HepG2 (cell line): ENCODE data around the gene PMS1. TPM values are rescaled to one million over a fixed set of nuclear protein-coding genes. Genes with fewer than 3 reads are reported as not detected.

Source experiments
- ZMAT3 ChIP-seq: sonication (generic); formaldehyde crosslinking; conservative IDR thresholded peaks from 2 replicates; pipeline ENCODE4 v1.7.0; 2021; ENCODE audit warnings: missing genetic modification reagents
- ZNF17 ChIP-seq: sonication (generic); formaldehyde crosslinking; IDR thresholded peaks from 2 replicates; pipeline ENCODE4 v1.5.0; 2020; ENCODE audit warnings: mild to moderate bottlenecking, missing genetic modification reagents
- ZNF547 ChIP-seq: sonication (generic); formaldehyde crosslinking; IDR thresholded peaks from 2 replicates; pipeline ENCODE4 v1.5.1; 2020; ENCODE audit warnings: mild to moderate bottlenecking, missing genetic modification reagents
- polyA plus RNA-seq, 8 experiments: library from polyadenylated mRNA; depleted of rRNA in 3 of 8; stranded (reverse) in 7 of 8; unstranded in 1 of 8; fragments of >200 nt; fragmentation: Illumina TruSeq in 4 of 8; extraction: Trizol in 4 of 8; gene quantifications; 2 replicates each; pipeline versions ENCODE4 v1.2.1 to v1.2.3, GENCODE V29; 2011 to 2016; ENCODE audit warnings: low read depth in 4 of 8, missing spikeins in 1 of 8, mixed read lengths in 1 of 8; ENCODE audit not compliant: insufficient read depth in 1 of 8
- total RNA-seq, 5 experiments: library from RNA; depleted of rRNA; stranded (reverse); fragments of >200 nt; fragmentation: Illumina TruSeq; extraction: Trizol; gene quantifications; 2 replicates each; pipeline ENCODE4 v1.2.3, GENCODE V29; 2016; ENCODE audit warnings: low read depth in 1 of 5
- TF ChIP-seq, protein P1 (sequence below): sonication (generic); formaldehyde crosslinking; IDR thresholded peaks from 2 replicates; pipeline ENCODE4 v1.4.0; 2020; ENCODE audit warnings: mild to moderate bottlenecking, missing genetic modification reagents
- TF ChIP-seq, protein P2 (sequence below): sonication (generic); formaldehyde crosslinking; IDR thresholded peaks from 2 replicates; pipeline ENCODE4 v1.5.1; 2020; ENCODE audit warnings: mild to moderate bottlenecking, missing genetic modification reagents, borderline replicate concordance

The PMS1 gene
- total and polyA plus RNA-seq, 2 of the 13 experiments (the other 11 are each of a cell fraction or from before 2014, with no cell fraction given), result 14.6 to 39.9 TPM

- TF ChIP-seq, protein P1, sequence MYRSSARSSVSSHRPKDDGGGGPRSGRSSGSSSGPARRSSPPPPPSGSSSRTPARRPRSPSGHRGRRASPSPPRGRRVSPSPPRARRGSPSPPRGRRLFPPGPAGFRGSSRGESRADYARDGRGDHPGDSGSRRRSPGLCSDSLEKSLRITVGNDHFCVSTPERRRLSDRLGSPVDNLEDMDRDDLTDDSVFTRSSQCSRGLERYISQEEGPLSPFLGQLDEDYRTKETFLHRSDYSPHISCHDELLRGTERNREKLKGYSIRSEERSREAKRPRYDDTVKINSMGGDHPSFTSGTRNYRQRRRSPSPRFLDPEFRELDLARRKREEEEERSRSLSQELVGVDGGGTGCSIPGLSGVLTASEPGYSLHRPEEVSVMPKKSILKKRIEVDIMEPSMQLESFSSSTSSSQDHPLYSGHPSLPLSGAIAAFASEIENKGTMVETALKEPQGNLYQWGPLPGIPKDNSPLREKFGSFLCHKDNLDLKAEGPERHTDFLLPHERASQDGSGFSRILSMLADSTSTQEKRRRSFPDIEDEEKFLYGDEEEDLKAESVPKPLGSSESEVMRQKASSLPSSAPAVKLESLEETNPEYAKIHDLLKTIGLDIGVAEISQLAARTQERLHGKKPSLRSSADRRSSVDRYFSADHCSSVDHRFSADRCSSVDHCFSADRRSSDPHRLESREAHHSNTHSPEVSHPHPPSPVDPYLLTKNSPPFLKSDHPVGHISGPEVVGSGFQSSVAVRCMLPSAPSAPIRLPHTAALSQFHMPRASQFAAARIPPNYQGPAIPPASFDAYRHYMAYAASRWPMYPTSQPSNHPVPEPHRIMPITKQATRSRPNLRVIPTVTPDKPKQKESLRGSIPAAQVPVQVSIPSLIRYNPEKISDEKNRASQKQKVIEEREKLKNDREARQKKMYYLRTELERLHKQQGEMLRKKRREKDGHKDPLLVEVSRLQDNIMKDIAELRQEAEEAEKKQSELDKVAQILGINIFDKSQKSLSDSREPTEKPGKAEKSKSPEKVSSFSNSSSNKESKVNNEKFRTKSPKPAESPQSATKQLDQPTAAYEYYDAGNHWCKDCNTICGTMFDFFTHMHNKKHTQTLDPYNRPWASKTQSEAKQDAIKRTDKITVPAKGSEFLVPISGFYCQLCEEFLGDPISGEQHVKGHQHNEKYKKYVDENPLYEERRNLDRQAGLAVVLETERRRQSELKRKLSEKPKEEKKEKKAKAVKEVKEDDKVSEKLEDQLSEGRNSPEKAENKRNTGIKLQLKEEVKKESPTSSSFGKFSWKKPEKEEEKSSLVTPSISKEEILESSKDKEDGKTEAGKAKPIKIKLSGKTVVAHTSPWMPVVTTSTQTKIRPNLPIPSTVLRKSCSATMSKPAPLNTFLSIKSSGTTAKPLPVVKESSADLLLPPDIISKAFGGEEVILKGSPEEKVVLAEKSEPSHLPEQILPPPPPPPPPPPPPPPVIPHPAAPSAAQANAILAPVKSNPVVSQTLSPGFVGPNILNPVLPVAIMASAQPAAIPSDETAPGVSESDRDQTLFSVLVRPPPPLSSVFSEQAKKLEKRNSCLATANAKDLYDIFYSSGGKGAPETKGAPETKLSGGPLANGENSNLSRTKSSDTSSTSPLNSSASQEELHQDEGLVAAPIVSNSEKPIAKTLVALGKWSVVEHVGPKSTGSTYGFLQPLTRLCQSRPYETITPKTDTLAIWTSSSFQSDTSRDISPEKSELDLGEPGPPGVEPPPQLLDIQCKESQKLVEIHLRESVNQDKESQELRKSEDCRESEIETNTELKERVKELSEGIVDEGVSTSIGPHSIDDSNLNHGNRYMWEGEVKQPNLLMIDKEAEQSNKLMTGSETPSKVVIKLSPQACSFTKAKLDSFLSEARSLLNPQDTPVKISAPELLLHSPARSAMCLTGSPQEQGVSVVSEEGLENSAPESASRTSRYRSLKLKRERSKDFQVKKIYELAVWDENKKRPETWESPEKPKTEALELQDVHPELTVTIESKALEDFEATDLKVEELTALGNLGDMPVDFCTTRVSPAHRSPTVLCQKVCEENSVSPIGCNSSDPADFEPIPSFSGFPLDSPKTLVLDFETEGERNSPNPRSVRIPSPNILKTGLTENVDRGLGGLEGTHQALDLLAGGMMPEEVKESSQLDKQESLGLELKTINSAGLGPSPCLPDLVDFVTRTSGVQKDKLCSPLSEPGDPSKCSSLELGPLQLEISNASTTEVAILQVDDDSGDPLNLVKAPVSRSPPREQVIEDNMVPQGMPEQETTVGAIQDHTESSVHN (CRISPR knock-in tag), result no peak
- TF ChIP-seq ZMAT3 (CRISPR knock-in tag), result no peak
- TF ChIP-seq ZNF547 (CRISPR knock-in tag), result no peak
- TF ChIP-seq ZNF17, result no peak
- TF ChIP-seq, protein P2, sequence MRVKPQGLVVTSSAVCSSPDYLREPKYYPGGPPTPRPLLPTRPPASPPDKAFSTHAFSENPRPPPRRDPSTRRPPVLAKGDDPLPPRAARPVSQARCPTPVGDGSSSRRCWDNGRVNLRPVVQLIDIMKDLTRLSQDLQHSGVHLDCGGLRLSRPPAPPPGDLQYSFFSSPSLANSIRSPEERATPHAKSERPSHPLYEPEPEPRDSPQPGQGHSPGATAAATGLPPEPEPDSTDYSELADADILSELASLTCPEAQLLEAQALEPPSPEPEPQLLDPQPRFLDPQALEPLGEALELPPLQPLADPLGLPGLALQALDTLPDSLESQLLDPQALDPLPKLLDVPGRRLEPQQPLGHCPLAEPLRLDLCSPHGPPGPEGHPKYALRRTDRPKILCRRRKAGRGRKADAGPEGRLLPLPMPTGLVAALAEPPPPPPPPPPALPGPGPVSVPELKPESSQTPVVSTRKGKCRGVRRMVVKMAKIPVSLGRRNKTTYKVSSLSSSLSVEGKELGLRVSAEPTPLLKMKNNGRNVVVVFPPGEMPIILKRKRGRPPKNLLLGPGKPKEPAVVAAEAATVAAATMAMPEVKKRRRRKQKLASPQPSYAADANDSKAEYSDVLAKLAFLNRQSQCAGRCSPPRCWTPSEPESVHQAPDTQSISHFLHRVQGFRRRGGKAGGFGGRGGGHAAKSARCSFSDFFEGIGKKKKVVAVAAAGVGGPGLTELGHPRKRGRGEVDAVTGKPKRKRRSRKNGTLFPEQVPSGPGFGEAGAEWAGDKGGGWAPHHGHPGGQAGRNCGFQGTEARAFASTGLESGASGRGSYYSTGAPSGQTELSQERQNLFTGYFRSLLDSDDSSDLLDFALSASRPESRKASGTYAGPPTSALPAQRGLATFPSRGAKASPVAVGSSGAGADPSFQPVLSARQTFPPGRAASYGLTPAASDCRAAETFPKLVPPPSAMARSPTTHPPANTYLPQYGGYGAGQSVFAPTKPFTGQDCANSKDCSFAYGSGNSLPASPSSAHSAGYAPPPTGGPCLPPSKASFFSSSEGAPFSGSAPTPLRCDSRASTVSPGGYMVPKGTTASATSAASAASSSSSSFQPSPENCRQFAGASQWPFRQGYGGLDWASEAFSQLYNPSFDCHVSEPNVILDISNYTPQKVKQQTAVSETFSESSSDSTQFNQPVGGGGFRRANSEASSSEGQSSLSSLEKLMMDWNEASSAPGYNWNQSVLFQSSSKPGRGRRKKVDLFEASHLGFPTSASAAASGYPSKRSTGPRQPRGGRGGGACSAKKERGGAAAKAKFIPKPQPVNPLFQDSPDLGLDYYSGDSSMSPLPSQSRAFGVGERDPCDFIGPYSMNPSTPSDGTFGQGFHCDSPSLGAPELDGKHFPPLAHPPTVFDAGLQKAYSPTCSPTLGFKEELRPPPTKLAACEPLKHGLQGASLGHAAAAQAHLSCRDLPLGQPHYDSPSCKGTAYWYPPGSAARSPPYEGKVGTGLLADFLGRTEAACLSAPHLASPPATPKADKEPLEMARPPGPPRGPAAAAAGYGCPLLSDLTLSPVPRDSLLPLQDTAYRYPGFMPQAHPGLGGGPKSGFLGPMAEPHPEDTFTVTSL (CRISPR knock-in tag), result no peak
- TF ChIP-seq, all 625 proteins: peak for 0
Observed at GRCh38 chr2:189848276-189848675, 64.0 kb downstream of the PMS1 start (continued).
